K562 (cell line): ENCODE results near the gene GHR. TPM values are rescaled to one million over a fixed set of nuclear protein-coding genes. Genes with fewer than 3 reads are reported as not detected.

ENCODE experiments used
- ATAC-seq: fragments of 200-7000 bp; cut with Tn5 transposase; 3 replicates; pipeline ENCODE4 v1.9.1; 2020; ENCODE audit warnings: moderate library complexity
- BruUV-seq: library from RNA; stranded (reverse); fragments of 400-500 nt; replicated peaks from 2 replicates; lab custom pipeline; 2021; lab: Mats Ljungman, UMichigan
- CTCF ChIA-PET: fragments of 300-600 bp; formaldehyde crosslinking; extraction: SDS; loops from one replicate; lab custom pipeline; 2021; ENCODE audit warnings: low intra/inter-chr PET ratio; lab: Yijun Ruan, JAX
- POLR2A ChIA-PET: fragments of 300-600, 350-650 bp; sonication (Branson Sonifier 250); formaldehyde crosslinking; extraction: SDS; loops from one replicate; lab custom pipeline; 2021; ENCODE audit warnings: antibody characterized with exemption, inconsistent platforms; lab: Yijun Ruan, JAX
- DNase-seq, 4 experiments: peaks; one replicate each; pipeline versions ENCODE4 v3.0.0 to v3.0.0-alpha.2; 2011 to 2018; ENCODE audit warnings: low spot score in 3 of 4, mixed read lengths in 3 of 4; ENCODE audit errors: extremely low read depth in 1 of 4
- FAIRE-seq: peaks from 2 replicates; lab custom pipeline; 2011; peaks lifted over from hg19 to GRCh38; lab: Jason Lieb, UNC
- H2AFZ ChIP-seq: 2 replicates; pipeline ENCODE4 v1.6.0; 2011; ENCODE audit warnings: low read depth, low read length, control low read depth, inconsistent platforms
- H3K27ac ChIP-seq: fragments of 200-600 bp; 3 replicates; pipeline ENCODE4 v1.8.0; 2011; ENCODE audit warnings: low read depth, mild to moderate bottlenecking, control low read depth, inconsistent platforms, low read length, moderate library complexity, mixed read lengths; ENCODE audit errors: extremely low read depth
- H3K27me3 ChIP-seq, 2 experiments: fragments of 300-600 bp in 1 of 2; 2 replicates in 1 of 2; 3 replicates in 1 of 2; pipeline versions ENCODE4 v1.6.0 to v1.8.0; 2011; ENCODE audit warnings: inconsistent platforms in 2 of 2, low read length in 2 of 2, mild to moderate bottlenecking in 1 of 2, mixed read lengths in 1 of 2, moderate library complexity in 1 of 2; ENCODE audit not compliant: control insufficient read depth in 2 of 2, insufficient read depth in 2 of 2
- H3K36me3 ChIP-seq: fragments of 300-600 bp; 3 replicates; pipeline ENCODE4 v1.8.0; 2011; ENCODE audit warnings: mild to moderate bottlenecking, low read length, inconsistent platforms; ENCODE audit not compliant: control insufficient read depth, insufficient read depth
- H3K4me1 ChIP-seq, 2 experiments: fragments of 200-600 bp in 1 of 2; replicated peaks in 1 of 2; 2 replicates in 1 of 2; 3 replicates in 1 of 2; pipeline versions ENCODE4 v1.5.1 to v1.8.0; 2011; ENCODE audit warnings: inconsistent platforms in 2 of 2, low read length in 2 of 2, mild to moderate bottlenecking in 1 of 2, mixed read lengths in 1 of 2, moderate library complexity in 1 of 2; ENCODE audit not compliant: control insufficient read depth in 2 of 2, insufficient read depth in 2 of 2
- H3K4me2 ChIP-seq: 2 replicates; pipeline ENCODE4 v1.6.1; 2011; ENCODE audit warnings: low read length, control low read depth, inconsistent platforms, mixed read lengths; ENCODE audit not compliant: insufficient read depth
- H3K4me3 ChIP-seq: fragments of 200-600 bp; sonication (generic), shearing (Covaris generic); 2 replicates; pipeline ENCODE4 v1.5.1; 2016; ENCODE audit warnings: control low read depth, inconsistent platforms
- H3K79me2 ChIP-seq: fragments of 200-600 bp; 3 replicates; pipeline ENCODE4 v1.8.0; 2011; ENCODE audit warnings: low read length, inconsistent platforms; ENCODE audit not compliant: control insufficient read depth, insufficient read depth
- H3K9ac ChIP-seq, 2 experiments: 2 replicates each; pipeline versions ENCODE4 v1.6.0 to v1.6.1; 2011; ENCODE audit warnings: low read depth in 2 of 2, low read length in 2 of 2, control low read depth in 1 of 2, inconsistent platforms in 1 of 2, mild to moderate bottlenecking in 1 of 2, mixed read lengths in 1 of 2; ENCODE audit not compliant: insufficient read depth in 1 of 2
- H3K9me1 ChIP-seq: one replicate; pipeline ENCODE4 v1.6.0; 2011; ENCODE audit warnings: inconsistent platforms, mild to moderate bottlenecking, low read length, moderate library complexity; ENCODE audit not compliant: control insufficient read depth, insufficient read depth
- H3K9me3 ChIP-seq: replicated peaks from 2 replicates; pipeline ENCODE4 v1.5.1; 2011; ENCODE audit warnings: low read depth, low read length, inconsistent platforms; ENCODE audit not compliant: control insufficient read depth, insufficient read depth
- H4K20me1 ChIP-seq: replicated peaks from 2 replicates; pipeline ENCODE4 v1.6.1; 2011; ENCODE audit warnings: low read length, inconsistent platforms, mixed read lengths; ENCODE audit not compliant: control insufficient read depth, insufficient read depth
- ASH1L ChIP-seq: fragments of 450-650 bp; IDR thresholded peaks from 2 replicates; pipeline ENCODE4 v1.6.1; 2018; ENCODE audit warnings: borderline replicate concordance, mild to moderate bottlenecking, low read depth; ENCODE audit not compliant: partially characterized antibody
- FOXJ3 ChIP-seq: sonication (generic); formaldehyde crosslinking; IDR thresholded peaks from 2 replicates; pipeline ENCODE4 v1.4.0; 2020; ENCODE audit warnings: mild to moderate bottlenecking, missing genetic modification reagents
- HNRNPL ChIP-seq: fragments of 200-400 bp; formaldehyde crosslinking; IDR thresholded peaks from 2 replicates; pipeline ENCODE4 v1.6.1; 2017; ENCODE audit warnings: low read depth, mild to moderate bottlenecking, low read length
- KDM1A ChIP-seq, 2 experiments: fragments of 450-650 bp; IDR thresholded peaks; 2 replicates each; pipeline ENCODE4 v1.6.1; 2016; ENCODE audit warnings: mild to moderate bottlenecking in 2 of 2
- KLF6 ChIP-seq: fragments of 250-450 bp; sonication (Bioruptor Pico); IDR thresholded peaks from 2 replicates; pipeline ENCODE4 v1.4.0; 2020; ENCODE audit warnings: mild to moderate bottlenecking, moderate library complexity, borderline replicate concordance
- SMAD3 ChIP-seq: fragments of 450-650 bp; formaldehyde crosslinking; conservative IDR thresholded peaks from 2 replicates; pipeline ENCODE4 v1.4.0; 2020; ENCODE audit warnings: mild to moderate bottlenecking
- ZNF133 ChIP-seq: fragments of 250-450 bp; sonication (Bioruptor Pico); IDR thresholded peaks from 2 replicates; pipeline ENCODE4 v1.4.0; 2020; ENCODE audit warnings: mild to moderate bottlenecking
- ZNF224 ChIP-seq: sonication (generic); formaldehyde crosslinking; IDR thresholded peaks from 2 replicates; pipeline ENCODE4 v1.8.0; 2022; ENCODE audit warnings: mild to moderate bottlenecking, missing genetic modification reagents
- ZNF431 ChIP-seq: sonication (generic); formaldehyde crosslinking; IDR thresholded peaks from 2 replicates; pipeline ENCODE4 v1.8.0; 2022; ENCODE audit warnings: mild to moderate bottlenecking, missing genetic modification reagents
- WGBS: fragments of 100-300 bp; shearing (Covaris generic); methylation state at CpG from one replicate; pipeline ENCODE4 v1.1.6; 2016; ENCODE audit warnings: low coverage, mixed read lengths; ENCODE audit not compliant: insufficient coverage; ENCODE audit errors: missing lambda C conversion rate; 5-methylcytosine and 5-hydroxymethylcytosine counted together
- in situ Hi-C: fragments of 300-500 bp; cut with MboI; formaldehyde crosslinking; loops from 4 replicates; pipeline ENCODE4 v1.15.0; 2018; ENCODE audit warnings: inconsistent platforms, mixed read lengths
- intact Hi-C: fragments of 100-400 bp; cut with micrococcal nuclease; formaldehyde crosslinking; loops from 2 replicates; pipeline ENCODE4 v1.14.2; 2022
- polyA plus RNA-seq, 8 experiments: library from polyadenylated mRNA; depleted of rRNA in 4 of 8; stranded (reverse) in 5 of 8; unstranded in 3 of 8; fragments of >200 nt; fragmentation: Nextera tagmentation in 2 of 8; fragmentation: Illumina TruSeq in 1 of 8; extraction: Ambion mirVana in 2 of 8; extraction: Trizol in 1 of 8; gene quantifications; 2 replicates each; pipeline versions ENCODE4 v1.2.1 to v1.2.3, GENCODE V29; 2011 to 2014; ENCODE audit warnings: inconsistent platforms in 1 of 8, missing spikeins in 1 of 8
- total RNA-seq, 7 experiments: library from RNA; depleted of rRNA in 6 of 7; stranded (reverse); fragments of >200 nt in 6 of 7; fragmentation: Illumina TruSeq in 2 of 7; extraction: Trizol in 2 of 7; gene quantifications; 2 replicates each; pipeline versions ENCODE4 v1.2.1 to v1.2.3, GENCODE V29; 2011 to 2021; ENCODE audit warnings: low replicate concordance in 1 of 7
- TF ChIP-seq, protein P1 (sequence below): fragments of 200-600 bp; sonication (generic); IDR thresholded peaks from one replicate; pipeline ENCODE4 v1.6.1; 2012; ENCODE audit warnings: mild to moderate bottlenecking, low read depth, low read length, inconsistent platforms
- TF ChIP-seq, protein P2 (sequence below): IDR thresholded peaks from 2 replicates; pipeline ENCODE4 v1.6.1; 2014; ENCODE audit warnings: antibody characterized with exemption

GHR gene
- total and polyA plus RNA-seq, 9 of the 15 experiments (the other 6 are each of a cell fraction or from before 2014, with no cell fraction given): 0.01 to 0.13 (median 0.07) TPM; not detected in 5

DNA sequence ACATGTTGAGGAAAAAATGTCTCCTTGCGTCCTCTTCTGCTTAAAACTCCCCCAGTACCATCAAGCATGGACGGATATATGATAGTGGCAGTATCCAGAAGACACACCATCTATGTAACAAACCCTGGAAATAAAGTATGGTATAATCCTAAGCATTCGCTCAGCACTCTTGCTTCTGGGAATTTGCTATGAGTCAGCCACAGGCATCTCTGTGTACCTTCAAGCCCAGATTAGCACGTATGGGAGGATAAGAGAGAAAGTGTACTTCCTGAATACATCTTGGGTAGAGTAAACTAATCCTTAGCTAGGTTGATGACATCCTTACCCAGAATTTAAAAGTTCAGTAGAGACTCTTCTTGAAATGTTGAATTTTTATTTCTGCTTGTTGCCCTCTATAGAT lies 71.2 kb downstream of the GHR start:
- Histone ChIP-seq H3K4me2 (no peak overlapping the region), H3K9me3 (no peaks in the 10 kb centered on the region), H3K4me1 (no peaks in the 10 kb centered on the region), H3K27me3 (no peaks in the 10 kb centered on the region), H3K79me2 (no peaks in the 10 kb centered on the region), H3K27ac (no peak overlapping the region), H3K9ac (no peak overlapping the region), H3K9me1 (no peaks in the 10 kb centered on the region), H3K4me3 (no peak overlapping the region), H4K20me1 (no peaks in the 10 kb centered on the region), H2AFZ (no peak overlapping the region), H3K36me3 (no peaks in the 10 kb centered on the region)
- ChIA-PET POLR2A (interaction anchor here (0.7 kb wide), 1 partner anchor 254 kb away, joined by 3 read pairs; no protein-coding TSS in a partner anchor), CTCF (no interaction called here)
- WGBS: 0% methylated on average over 4 of the region's 4 CpGs
- ATAC-seq: no peak
- FAIRE-seq: no peak
- intact Hi-C loops (no loop called here), in situ Hi-C loops (no loop called here)
- BruUV-seq: no TSS peak
- DNase-seq: no peak
- TF ChIP-seq, protein P1, sequence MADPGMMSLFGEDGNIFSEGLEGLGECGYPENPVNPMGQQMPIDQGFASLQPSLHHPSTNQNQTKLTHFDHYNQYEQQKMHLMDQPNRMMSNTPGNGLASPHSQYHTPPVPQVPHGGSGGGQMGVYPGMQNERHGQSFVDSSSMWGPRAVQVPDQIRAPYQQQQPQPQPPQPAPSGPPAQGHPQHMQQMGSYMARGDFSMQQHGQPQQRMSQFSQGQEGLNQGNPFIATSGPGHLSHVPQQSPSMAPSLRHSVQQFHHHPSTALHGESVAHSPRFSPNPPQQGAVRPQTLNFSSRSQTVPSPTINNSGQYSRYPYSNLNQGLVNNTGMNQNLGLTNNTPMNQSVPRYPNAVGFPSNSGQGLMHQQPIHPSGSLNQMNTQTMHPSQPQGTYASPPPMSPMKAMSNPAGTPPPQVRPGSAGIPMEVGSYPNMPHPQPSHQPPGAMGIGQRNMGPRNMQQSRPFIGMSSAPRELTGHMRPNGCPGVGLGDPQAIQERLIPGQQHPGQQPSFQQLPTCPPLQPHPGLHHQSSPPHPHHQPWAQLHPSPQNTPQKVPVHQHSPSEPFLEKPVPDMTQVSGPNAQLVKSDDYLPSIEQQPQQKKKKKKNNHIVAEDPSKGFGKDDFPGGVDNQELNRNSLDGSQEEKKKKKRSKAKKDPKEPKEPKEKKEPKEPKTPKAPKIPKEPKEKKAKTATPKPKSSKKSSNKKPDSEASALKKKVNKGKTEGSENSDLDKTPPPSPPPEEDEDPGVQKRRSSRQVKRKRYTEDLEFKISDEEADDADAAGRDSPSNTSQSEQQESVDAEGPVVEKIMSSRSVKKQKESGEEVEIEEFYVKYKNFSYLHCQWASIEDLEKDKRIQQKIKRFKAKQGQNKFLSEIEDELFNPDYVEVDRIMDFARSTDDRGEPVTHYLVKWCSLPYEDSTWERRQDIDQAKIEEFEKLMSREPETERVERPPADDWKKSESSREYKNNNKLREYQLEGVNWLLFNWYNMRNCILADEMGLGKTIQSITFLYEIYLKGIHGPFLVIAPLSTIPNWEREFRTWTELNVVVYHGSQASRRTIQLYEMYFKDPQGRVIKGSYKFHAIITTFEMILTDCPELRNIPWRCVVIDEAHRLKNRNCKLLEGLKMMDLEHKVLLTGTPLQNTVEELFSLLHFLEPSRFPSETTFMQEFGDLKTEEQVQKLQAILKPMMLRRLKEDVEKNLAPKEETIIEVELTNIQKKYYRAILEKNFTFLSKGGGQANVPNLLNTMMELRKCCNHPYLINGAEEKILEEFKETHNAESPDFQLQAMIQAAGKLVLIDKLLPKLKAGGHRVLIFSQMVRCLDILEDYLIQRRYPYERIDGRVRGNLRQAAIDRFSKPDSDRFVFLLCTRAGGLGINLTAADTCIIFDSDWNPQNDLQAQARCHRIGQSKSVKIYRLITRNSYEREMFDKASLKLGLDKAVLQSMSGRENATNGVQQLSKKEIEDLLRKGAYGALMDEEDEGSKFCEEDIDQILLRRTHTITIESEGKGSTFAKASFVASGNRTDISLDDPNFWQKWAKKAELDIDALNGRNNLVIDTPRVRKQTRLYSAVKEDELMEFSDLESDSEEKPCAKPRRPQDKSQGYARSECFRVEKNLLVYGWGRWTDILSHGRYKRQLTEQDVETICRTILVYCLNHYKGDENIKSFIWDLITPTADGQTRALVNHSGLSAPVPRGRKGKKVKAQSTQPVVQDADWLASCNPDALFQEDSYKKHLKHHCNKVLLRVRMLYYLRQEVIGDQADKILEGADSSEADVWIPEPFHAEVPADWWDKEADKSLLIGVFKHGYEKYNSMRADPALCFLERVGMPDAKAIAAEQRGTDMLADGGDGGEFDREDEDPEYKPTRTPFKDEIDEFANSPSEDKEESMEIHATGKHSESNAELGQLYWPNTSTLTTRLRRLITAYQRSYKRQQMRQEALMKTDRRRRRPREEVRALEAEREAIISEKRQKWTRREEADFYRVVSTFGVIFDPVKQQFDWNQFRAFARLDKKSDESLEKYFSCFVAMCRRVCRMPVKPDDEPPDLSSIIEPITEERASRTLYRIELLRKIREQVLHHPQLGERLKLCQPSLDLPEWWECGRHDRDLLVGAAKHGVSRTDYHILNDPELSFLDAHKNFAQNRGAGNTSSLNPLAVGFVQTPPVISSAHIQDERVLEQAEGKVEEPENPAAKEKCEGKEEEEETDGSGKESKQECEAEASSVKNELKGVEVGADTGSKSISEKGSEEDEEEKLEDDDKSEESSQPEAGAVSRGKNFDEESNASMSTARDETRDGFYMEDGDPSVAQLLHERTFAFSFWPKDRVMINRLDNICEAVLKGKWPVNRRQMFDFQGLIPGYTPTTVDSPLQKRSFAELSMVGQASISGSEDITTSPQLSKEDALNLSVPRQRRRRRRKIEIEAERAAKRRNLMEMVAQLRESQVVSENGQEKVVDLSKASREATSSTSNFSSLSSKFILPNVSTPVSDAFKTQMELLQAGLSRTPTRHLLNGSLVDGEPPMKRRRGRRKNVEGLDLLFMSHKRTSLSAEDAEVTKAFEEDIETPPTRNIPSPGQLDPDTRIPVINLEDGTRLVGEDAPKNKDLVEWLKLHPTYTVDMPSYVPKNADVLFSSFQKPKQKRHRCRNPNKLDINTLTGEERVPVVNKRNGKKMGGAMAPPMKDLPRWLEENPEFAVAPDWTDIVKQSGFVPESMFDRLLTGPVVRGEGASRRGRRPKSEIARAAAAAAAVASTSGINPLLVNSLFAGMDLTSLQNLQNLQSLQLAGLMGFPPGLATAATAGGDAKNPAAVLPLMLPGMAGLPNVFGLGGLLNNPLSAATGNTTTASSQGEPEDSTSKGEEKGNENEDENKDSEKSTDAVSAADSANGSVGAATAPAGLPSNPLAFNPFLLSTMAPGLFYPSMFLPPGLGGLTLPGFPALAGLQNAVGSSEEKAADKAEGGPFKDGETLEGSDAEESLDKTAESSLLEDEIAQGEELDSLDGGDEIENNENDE: no peak
- TF ChIP-seq FOXJ3 (CRISPR knock-in tag) (no peak), KLF6 (CRISPR knock-in tag) (no peak), KDM1A (IDR thresholded peaks at IDR 0.05) (no peak), HNRNPL (no peak), ZNF133 (CRISPR knock-in tag) (no peak), ASH1L (no peak), ZNF431 (no peak), ZNF224 (CRISPR knock-in tag) (no peak), SMAD3 (CRISPR knock-in tag) (no peak)
- TF ChIP-seq, protein P2, sequence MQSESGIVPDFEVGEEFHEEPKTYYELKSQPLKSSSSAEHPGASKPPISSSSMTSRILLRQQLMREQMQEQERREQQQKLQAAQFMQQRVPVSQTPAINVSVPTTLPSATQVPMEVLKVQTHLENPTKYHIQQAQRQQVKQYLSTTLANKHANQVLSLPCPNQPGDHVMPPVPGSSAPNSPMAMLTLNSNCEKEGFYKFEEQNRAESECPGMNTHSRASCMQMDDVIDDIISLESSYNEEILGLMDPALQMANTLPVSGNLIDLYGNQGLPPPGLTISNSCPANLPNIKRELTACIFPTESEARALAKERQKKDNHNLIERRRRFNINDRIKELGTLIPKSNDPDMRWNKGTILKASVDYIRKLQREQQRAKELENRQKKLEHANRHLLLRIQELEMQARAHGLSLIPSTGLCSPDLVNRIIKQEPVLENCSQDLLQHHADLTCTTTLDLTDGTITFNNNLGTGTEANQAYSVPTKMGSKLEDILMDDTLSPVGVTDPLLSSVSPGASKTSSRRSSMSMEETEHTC: no peak
